Activated B cell treated with CpG ODN at 0.5 μM for 24 hours (primary cell): ENCODE measurements around the gene PRAMEF15. TPM values are rescaled to one million over a fixed set of nuclear protein-coding genes. Genes with fewer than 3 reads are reported as not detected.
"Not testable (repeated sequence)": the region's sequence is repeated elsewhere in the genome, so short reads cannot be mapped to it uniquely, and the experiment has no call there.

Source experiments
- ATAC-seq: fragments of 200-7000 bp; cut with Tn5 transposase; one replicate; pipeline ENCODE4 v1.10.0; 2021; ENCODE audit warnings: low read depth, mild to moderate bottlenecking, moderate library complexity
- CTCF ChIA-PET: fragments of 350-600 bp; sonication (Branson Sonifier 250); formaldehyde crosslinking; loops from one replicate; lab custom pipeline; 2021; ENCODE audit warnings: antibody characterized with exemption; lab: Charles Lee
- POLR2A ChIA-PET: fragments of 350-600 bp; sonication (Branson Sonifier 250); formaldehyde crosslinking; loops from one replicate; lab custom pipeline; 2021; ENCODE audit warnings: antibody characterized with exemption; lab: Charles Lee
- DNase-seq: peaks from one replicate; pipeline ENCODE4 v3.0.0; 2022
- H3K27ac Mint-ChIP-seq: one replicate; pipeline ENCODE4 v1.8.0; 2020; ENCODE audit warnings: mixed read lengths
- H3K27me3 Mint-ChIP-seq: one replicate; pipeline ENCODE4 v1.8.0; 2021; ENCODE audit warnings: mixed read lengths
- H3K36me3 Mint-ChIP-seq: one replicate; pipeline ENCODE4 v1.8.0; 2021; ENCODE audit warnings: low read depth, mixed read lengths
- H3K4me1 Mint-ChIP-seq: one replicate; pipeline ENCODE4 v1.8.0; 2021; ENCODE audit warnings: mixed read lengths
- H3K4me3 Mint-ChIP-seq: one replicate; pipeline ENCODE4 v1.8.0; 2020; ENCODE audit warnings: mild to moderate bottlenecking, mixed read lengths
- H3K9me3 Mint-ChIP-seq: one replicate; pipeline ENCODE4 v1.8.0; 2020; ENCODE audit warnings: mixed read lengths
- intact Hi-C: fragments of 100-400 bp; cut with micrococcal nuclease; formaldehyde crosslinking; loops from one replicate; pipeline ENCODE4 v1.15.1; 2024
- total RNA-seq: library from RNA; stranded (reverse); gene quantifications from 2 replicates; pipeline ENCODE4 v1.2.3, GENCODE V29; 2022

PRAMEF15 gene
- total RNA-seq, 1 donor from 2014 or later: not detected

- not testable (repeated sequence) for H3K27ac Mint-ChIP-seq, DNase-seq, H3K4me3 Mint-ChIP-seq
Observed at GRCh38 chr1:13354475-13354874, 39.1 kb downstream of the PRAMEF15 start.

GRCh38 chr1:13356774-13357173 is 41.4 kb downstream of the PRAMEF15 start:
- H3K27me3 Mint-ChIP-seq, H3K27ac Mint-ChIP-seq, H3K4me3 Mint-ChIP-seq, ATAC-seq, intact Hi-C loops, H3K36me3 Mint-ChIP-seq, H3K4me1 Mint-ChIP-seq, POLR2A ChIA-PET, H3K9me3 Mint-ChIP-seq, DNase-seq, CTCF ChIA-PET: not testable (repeated sequence)

More at GRCh38 chr1:13354475-13354874, 39.1 kb downstream of the PRAMEF15 start:
- H3K36me3 Mint-ChIP-seq, CTCF ChIA-PET, ATAC-seq, intact Hi-C loops, POLR2A ChIA-PET, H3K27me3 Mint-ChIP-seq, H3K9me3 Mint-ChIP-seq, H3K4me1 Mint-ChIP-seq: not testable (repeated sequence)

- H3K36me3 Mint-ChIP-seq, ATAC-seq, CTCF ChIA-PET, H3K9me3 Mint-ChIP-seq, POLR2A ChIA-PET, DNase-seq, H3K27me3 Mint-ChIP-seq, H3K4me3 Mint-ChIP-seq, intact Hi-C loops, H3K4me1 Mint-ChIP-seq, H3K27ac Mint-ChIP-seq: not testable (repeated sequence)
Observed at GRCh38 chr1:13362364-13362763, 47.0 kb downstream of the PRAMEF15 start.

GRCh38 chr1:13364928-13365327 is 49.5 kb downstream of the PRAMEF15 start:
- DNase-seq, H3K4me1 Mint-ChIP-seq, ATAC-seq, H3K36me3 Mint-ChIP-seq, CTCF ChIA-PET, POLR2A ChIA-PET, H3K4me3 Mint-ChIP-seq, intact Hi-C loops, H3K27ac Mint-ChIP-seq, H3K9me3 Mint-ChIP-seq, H3K27me3 Mint-ChIP-seq: not testable (repeated sequence)

- H3K27ac Mint-ChIP-seq, POLR2A ChIA-PET, intact Hi-C loops, CTCF ChIA-PET, H3K9me3 Mint-ChIP-seq, DNase-seq, H3K27me3 Mint-ChIP-seq, H3K36me3 Mint-ChIP-seq, ATAC-seq, H3K4me1 Mint-ChIP-seq, H3K4me3 Mint-ChIP-seq: not testable (repeated sequence)
Observed at GRCh38 chr1:13366536-13366935, 51.2 kb downstream of the PRAMEF15 start.

- POLR2A ChIA-PET, ATAC-seq, DNase-seq, H3K4me3 Mint-ChIP-seq, H3K4me1 Mint-ChIP-seq, H3K36me3 Mint-ChIP-seq, H3K9me3 Mint-ChIP-seq, CTCF ChIA-PET, intact Hi-C loops, H3K27ac Mint-ChIP-seq, H3K27me3 Mint-ChIP-seq: not testable (repeated sequence)
Observed at GRCh38 chr1:13368544-13368943, 53.2 kb downstream of the PRAMEF15 start.

Other genes with a start within 250 kb of the PRAMEF15 start
- not detected in 2 replicates for gene PRAMEF25, start 244.8 kb upstream of the PRAMEF15 start, total RNA-seq
- gene HNRNPCL2, start 198.7 kb upstream of the PRAMEF15 start, total RNA-seq: not detected in 2 replicates
- gene PRAMEF26, start 159.6 kb upstream of the PRAMEF15 start, total RNA-seq: not detected in 2 replicates
- gene HNRNPCL4, start 149.9 kb upstream of the PRAMEF15 start, total RNA-seq: not detected in 2 replicates
- not detected in 2 replicates for gene PRAMEF9, start 143.7 kb upstream of the PRAMEF15 start, total RNA-seq
- not detected in 2 replicates for gene PRAMEF13, start 114.2 kb upstream of the PRAMEF15 start, total RNA-seq
- gene PRAMEF18, start 89.4 kb upstream of the PRAMEF15 start, total RNA-seq: not detected in 2 replicates
- gene PRAMEF5, start 61.4 kb upstream of the PRAMEF15 start, total RNA-seq: not detected in 2 replicates
- gene PRAMEF8, start 30.4 kb upstream of the PRAMEF15 start, total RNA-seq: not detected in 2 replicates
- not detected in 2 replicates for gene PRAMEF33, start 12.0 kb upstream of the PRAMEF15 start, total RNA-seq
- gene PRAMEF14, start 31.6 kb downstream of the PRAMEF15 start, total RNA-seq: not detected in 2 replicates
- not detected in 2 replicates for gene PRAMEF19, start 56.4 kb downstream of the PRAMEF15 start, total RNA-seq
- not detected in 2 replicates for gene PRAMEF17, start 74.1 kb downstream of the PRAMEF15 start, total RNA-seq
- gene PRAMEF20, start 94.9 kb downstream of the PRAMEF15 start, total RNA-seq: not detected in 2 replicates
- gene LRRC38, start 198.4 kb downstream of the PRAMEF15 start, total RNA-seq: not detected in 2 replicates